ENCODE measurements around the gene GOLGA3. TPM values are rescaled to one million over a fixed set of nuclear protein-coding genes. Genes with fewer than 3 reads are reported as not detected.
"Not testable (repeated sequence)": the region's sequence is repeated elsewhere in the genome, so short reads cannot be mapped to it uniquely, and the experiment has no call there.

GOLGA3 gene
- total RNA-seq, 2 donors from 2014 or later = 32.2 to 49.8 TPM

- peaks cover 90% of the 10 kb centered on the region for H3K36me3 ChIP-seq
- no peaks in the 10 kb centered on the region for H3K9me3 ChIP-seq
- no peak overlapping the region for H3K27ac ChIP-seq
- no peak for DNase-seq (ENCODE audit: low spot score)
- H3K4me3 ChIP-seq = no peak overlapping the region
- no peaks in the 10 kb centered on the region for H3K4me1 ChIP-seq
- TF ChIP-seq CTCF (IDR thresholded peaks at IDR 0.05) = no peak
- H3K27me3 ChIP-seq = no peaks in the 10 kb centered on the region
These were observed 44.6 kb downstream of the GOLGA3 start for GRCh38 chr12:132783917-132784531.

- Histone ChIP-seq H3K36me3 (peaks cover 91% of the 10 kb centered on the region), H3K27ac (no peak overlapping the region), H3K9me3 (no peaks in the 10 kb centered on the region), H3K27me3 (no peaks in the 10 kb centered on the region), H3K4me3 (no peak overlapping the region), H3K4me1 (peaks cover 0 to 7% of the 10 kb centered on the region in 2 donors)
- no peak for TF ChIP-seq CTCF (IDR thresholded peaks at IDR 0.05)
- DNase-seq (ENCODE audit: low spot score) = no peak
These were observed 46.7 kb downstream of the GOLGA3 start for GRCh38 chr12:132781938-132782337.

- Histone ChIP-seq H3K4me3 (no peak overlapping the region), H3K27ac (no peak overlapping the region), H3K36me3 (peaks cover 89% of the 10 kb centered on the region), H3K4me1 (peaks cover 0 to 7% of the 10 kb centered on the region in 2 donors), H3K27me3 (no peaks in the 10 kb centered on the region), H3K9me3 (no peaks in the 10 kb centered on the region)
- no peak for TF ChIP-seq CTCF (IDR thresholded peaks at IDR 0.05)
- no peak for DNase-seq (ENCODE audit: low spot score)
These were observed 48.8 kb downstream of the GOLGA3 start for GRCh38 chr12:132779781-132780353.

- no peak overlapping the region for H3K27ac ChIP-seq
- H3K4me1 ChIP-seq = peaks cover 0 to 7% of the 10 kb centered on the region in 2 donors
- no peaks in the 10 kb centered on the region for H3K9me3 ChIP-seq
- DNase-seq (ENCODE audit: low spot score) = no peak
- H3K4me3 ChIP-seq = no peak overlapping the region
- peaks cover 92% of the 10 kb centered on the region for H3K36me3 ChIP-seq
- no peak for TF ChIP-seq CTCF (IDR thresholded peaks at IDR 0.05)
- no peaks in the 10 kb centered on the region for H3K27me3 ChIP-seq
These were observed 51.1 kb downstream of the GOLGA3 start for GRCh38 chr12:132777614-132778013.

- H3K4me1 ChIP-seq = peaks cover 0 to 7% of the 10 kb centered on the region in 2 donors
- H3K27ac ChIP-seq = no peak overlapping the region
- H3K4me3 ChIP-seq = no peak overlapping the region
- no peaks in the 10 kb centered on the region for H3K27me3 ChIP-seq
- no peak for DNase-seq (ENCODE audit: low spot score)
- no peak for TF ChIP-seq CTCF (IDR thresholded peaks at IDR 0.05)
- H3K9me3 ChIP-seq = no peaks in the 10 kb centered on the region
- H3K36me3 ChIP-seq = peaks cover 93% of the 10 kb centered on the region
These were observed 51.7 kb downstream of the GOLGA3 start for GRCh38 chr12:132776816-132777568.

- H3K4me3 ChIP-seq; H3K9me3 ChIP-seq; H3K4me1 ChIP-seq; H3K27me3 ChIP-seq; H3K27ac ChIP-seq; DNase-seq (ENCODE audit: low spot score): not testable (repeated sequence)
- peaks cover 93% of the 10 kb centered on the region for H3K36me3 ChIP-seq
These were observed 52.4 kb downstream of the GOLGA3 start for GRCh38 chr12:132776230-132776625.
